ENCODE data around the gene KCNK4. TPM values are rescaled to one million over a fixed set of nuclear protein-coding genes. Genes with fewer than 3 reads are reported as not detected.
A peak's percentile ranks its signal among the peaks of the same experiment; 100 is the strongest.
"Not testable (repeated sequence)": the region's sequence is repeated elsewhere in the genome, so short reads cannot be mapped to it uniquely, and the experiment has no call there.

The KCNK4 gene
- total RNA-seq, 2 donors from 2014 or later = not detected

- no peaks in the 10 kb centered on the region for H3K36me3 ChIP-seq
- intact Hi-C loops (cut with DNase I) = loop anchor here (5.0 kb wide), 1 partner anchor 42 kb away; the partner anchor contains the start of gene RPS6KA4
Measured at GRCh38 chr11:64314805-64315561, 23.9 kb downstream of the KCNK4 start.

GRCh38 chr11:64315667-64316526, 24.8 kb downstream of the KCNK4 start:
- intact Hi-C loops (cut with DNase I) = loop anchor here (5.0 kb wide), 1 partner anchor 41 kb away; the partner anchor contains the start of gene RPS6KA4
- not testable (repeated sequence) for H3K36me3 ChIP-seq; H3K27me3 ChIP-seq; H3K9ac ChIP-seq (ENCODE audit: low read depth in 2 of 2, low read length in 2 of 2); H3K4me3 ChIP-seq; H3K9me3 ChIP-seq; DNase-seq
- Histone ChIP-seq H3K4me1 (peaks cover 12% of the 10 kb centered on the region), H3K27ac (peak overlapping the region; percentile 99)

More at GRCh38 chr11:64314805-64315561, 23.9 kb downstream of the KCNK4 start:
- H3K4me3 ChIP-seq = no peak overlapping the region
- no peak for TF ChIP-seq CTCF (IDR thresholded peaks at IDR 0.05)
- no peaks in the 10 kb centered on the region for H3K27me3 ChIP-seq
- peaks cover 12% of the 10 kb centered on the region for H3K4me1 ChIP-seq
- H3K9me3 ChIP-seq = no peaks in the 10 kb centered on the region
- DNase-seq = no peak
- H3K27ac ChIP-seq = no peak overlapping the region
- H3K9ac ChIP-seq (ENCODE audit: low read depth in 2 of 2, low read length in 2 of 2) = no peak overlapping the region

- peak overlapping the region; percentile 99 for H3K27ac ChIP-seq
- no peaks in the 10 kb centered on the region for H3K9me3 ChIP-seq
- no peaks in the 10 kb centered on the region for H3K36me3 ChIP-seq
- TF ChIP-seq CTCF (IDR thresholded peaks at IDR 0.05) = no peak
- peak overlapping the region; percentile 76 for H3K4me3 ChIP-seq
- intact Hi-C loops (cut with DNase I) = loop anchor here (5.0 kb wide), 1 partner anchor 41 kb away; the partner anchor contains the start of gene RPS6KA4
- peak overlapping the region; percentile 82 to 97 for H3K9ac ChIP-seq (ENCODE audit: low read depth in 2 of 2, low read length in 2 of 2)
- peaks cover 14% of the 10 kb centered on the region for H3K4me1 ChIP-seq
- no peaks in the 10 kb centered on the region for H3K27me3 ChIP-seq
- peak; percentile 77 for DNase-seq
Measured at GRCh38 chr11:64316672-64317324, 25.7 kb downstream of the KCNK4 start.

GRCh38 chr11:64317325-64317960, 26.3 kb downstream of the KCNK4 start, which contains the start of gene TRMT112:
TSS of gene TRMT112 (minus strand) at chr11:64317559. CDS start at chr11:64317526, 33 bp downstream.
- intact Hi-C loops (cut with DNase I) = loop anchor here (5.0 kb wide), 1 partner anchor 40 kb away; the partner anchor contains the start of gene RPS6KA4
- H3K27me3 ChIP-seq = no peaks in the 10 kb centered on the region
- H3K9me3 ChIP-seq = no peaks in the 10 kb centered on the region
- no peak for TF ChIP-seq CTCF (IDR thresholded peaks at IDR 0.05)
- H3K4me1 ChIP-seq = peaks cover 20% of the 10 kb centered on the region
- peak; percentile 98 for DNase-seq
- H3K36me3 ChIP-seq = no peaks in the 10 kb centered on the region
- peak within 1 kb of the TSS; percentile 87 to 97 for H3K9ac ChIP-seq (ENCODE audit: low read depth in 2 of 2, low read length in 2 of 2)
- peak within 1 kb of the TSS; percentile 76 for H3K4me3 ChIP-seq
- peak within 1 kb of the TSS; percentile 99 for H3K27ac ChIP-seq

GRCh38 chr11:64317961-64318765, 27.1 kb downstream of the KCNK4 start, which contains the start of gene PRDX5:
TSS of gene PRDX5 (plus strand) at chr11:64318121. CDS start at chr11:64318216, 95 bp downstream.
- H3K4me3 ChIP-seq = peak within 1 kb of the TSS; percentile 76

More at GRCh38 chr11:64317961-64318765, 27.1 kb downstream of the KCNK4 start, which contains the start of gene PRDX5:
- peak; percentile 96 for DNase-seq
- intact Hi-C loops (cut with DNase I) = loop anchor here (5.0 kb wide), 1 partner anchor 39 kb away; the partner anchor contains the start of gene RPS6KA4
- H3K27ac ChIP-seq = peak within 1 kb of the TSS; percentile 99
- peaks cover 22% of the 10 kb centered on the region for H3K4me1 ChIP-seq
- peak within 1 kb of the TSS; percentile 87 to 97 for H3K9ac ChIP-seq (ENCODE audit: low read depth in 2 of 2, low read length in 2 of 2)
- peak; percentile 24 for TF ChIP-seq CTCF (IDR thresholded peaks at IDR 0.05)
- no peaks in the 10 kb centered on the region for H3K27me3 ChIP-seq
- no peaks in the 10 kb centered on the region for H3K36me3 ChIP-seq
- no peaks in the 10 kb centered on the region for H3K9me3 ChIP-seq
